HG02943 (cell line): Measurements from ENCODE around the gene ZC3HAV1.
"Not testable (repeated sequence)": the region's sequence is repeated elsewhere in the genome, so short reads cannot be mapped to it uniquely, and the experiment has no call there.

Experiments
- ATAC-seq: cut with Tn5 transposase; IDR thresholded peaks from one replicate; pipeline ENCODE4 v1.9.1; 2021; ENCODE audit warnings: mild to moderate bottlenecking, low read depth, moderate library complexity; ENCODE audit not compliant: unreplicated experiment

Gene ZC3HAV1

GRCh38 chr7:139109188-139109982, at the start of gene ZC3HAV1:
TSS of gene ZC3HAV1 (minus strand) at chr7:139109720. CDS start at chr7:139109331, 389 bp downstream.
- ATAC-seq: peak; percentile 66

DNA sequence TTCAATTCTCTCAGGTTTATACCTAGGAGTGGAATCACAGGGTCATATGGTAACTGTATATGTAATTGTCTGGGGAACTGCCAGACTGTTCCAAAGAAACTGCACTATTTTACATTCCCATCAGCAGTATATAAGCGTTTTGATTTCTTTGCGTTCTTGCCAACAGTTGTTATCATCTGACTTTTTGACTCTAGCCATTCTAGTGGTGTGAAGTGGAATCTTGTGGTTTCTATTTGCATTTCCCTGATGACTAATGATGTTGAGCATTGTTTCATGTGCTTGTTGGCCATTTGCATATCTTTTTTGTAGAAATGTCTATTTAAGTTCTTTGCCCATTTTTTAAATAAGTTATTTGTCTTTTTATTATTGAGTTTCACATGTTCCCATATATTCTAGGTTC, 44.3 kb upstream of the ZC3HAV1 start:
- ATAC-seq: no peak

GRCh38 chr7:139152149-139152548, 42.6 kb upstream of the ZC3HAV1 start:
- no peak for ATAC-seq

DNA sequence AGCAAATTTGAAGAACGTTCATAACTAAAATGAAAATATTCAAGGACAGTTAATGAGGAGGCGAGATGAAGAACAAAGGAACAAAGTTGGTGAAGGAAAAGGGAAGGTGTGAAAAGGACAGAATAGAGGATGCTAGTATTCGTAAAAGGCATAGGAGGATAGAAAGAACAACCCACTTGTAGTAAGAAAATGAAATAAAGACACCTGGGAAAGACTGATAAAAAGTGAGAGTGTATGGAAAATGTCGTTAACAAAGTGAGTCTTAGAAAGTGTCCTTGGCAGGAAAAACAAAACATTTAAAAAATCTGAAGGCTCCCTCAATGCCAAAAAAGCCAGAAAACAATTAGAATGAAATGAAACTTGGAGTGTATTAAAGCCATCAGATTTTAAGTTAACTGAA, 29.6 kb upstream of the ZC3HAV1 start:
- no peak for ATAC-seq

DNA sequence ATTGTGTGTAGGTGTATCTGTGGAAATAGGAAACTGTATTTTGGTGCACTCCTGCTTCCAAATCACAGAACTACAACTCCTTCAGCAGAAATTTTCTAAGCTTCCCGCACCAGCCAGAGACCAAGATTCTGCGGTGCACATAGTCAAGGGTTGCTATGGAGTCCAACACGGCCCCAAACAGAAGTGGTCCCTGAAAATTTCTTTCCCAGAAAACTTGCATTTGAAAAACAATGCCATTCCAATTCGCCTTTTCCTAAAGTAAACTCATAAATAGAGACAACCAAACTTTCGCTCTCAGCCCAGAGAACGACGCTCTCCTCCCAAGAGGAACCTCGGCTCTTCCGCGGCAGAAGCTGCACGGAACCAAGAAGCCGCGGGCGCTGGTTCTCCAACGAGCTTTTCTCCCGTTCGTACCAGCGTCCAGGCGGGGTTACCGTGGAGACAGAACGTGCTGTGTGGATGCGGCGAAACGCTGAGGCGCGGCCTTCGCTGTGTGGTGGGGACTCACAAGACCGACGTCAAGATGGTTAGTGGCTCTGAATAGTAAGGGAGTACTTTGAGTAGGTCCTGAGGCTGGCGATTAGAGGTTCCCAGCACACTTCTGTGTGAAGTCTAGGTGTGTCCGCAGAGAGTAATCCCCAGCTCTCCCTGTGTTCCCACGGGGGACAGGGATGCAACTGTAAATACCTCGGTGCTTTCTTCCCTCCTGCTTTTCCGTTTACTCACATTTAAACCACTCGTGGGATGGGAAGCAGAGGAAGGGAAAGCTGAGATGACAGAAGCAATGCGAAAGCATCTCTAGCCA, 24.0 kb upstream of the ZC3HAV1 start:
- ATAC-seq: peak; percentile 94

GRCh38 chr7:139132887-139133286, 23.4 kb upstream of the ZC3HAV1 start:
- no peak for ATAC-seq

GRCh38 chr7:139131601-139132041, 22.1 kb upstream of the ZC3HAV1 start:
- ATAC-seq: no peak

DNA sequence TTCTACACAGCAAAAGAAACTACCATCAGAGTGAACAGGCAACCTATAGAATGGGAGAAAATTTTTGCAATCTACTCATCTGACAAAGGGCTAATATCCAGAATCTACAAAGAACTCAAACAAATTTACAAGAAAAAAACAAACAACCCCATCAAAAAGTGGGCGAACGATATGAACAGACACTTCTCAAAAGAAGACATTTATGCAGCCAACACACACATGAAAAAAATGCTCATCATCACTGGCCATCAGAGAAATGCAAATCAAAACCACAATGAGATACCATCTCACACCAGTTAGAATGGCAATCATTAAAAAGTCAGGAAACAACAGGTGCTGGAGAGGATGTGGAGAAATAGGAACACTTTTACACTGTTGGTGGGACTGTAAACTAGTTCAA, 20.3 kb upstream of the ZC3HAV1 start:
- not testable (repeated sequence) for ATAC-seq

GRCh38 chr7:139127648-139128047, 18.1 kb upstream of the ZC3HAV1 start:
- ATAC-seq: no peak

DNA sequence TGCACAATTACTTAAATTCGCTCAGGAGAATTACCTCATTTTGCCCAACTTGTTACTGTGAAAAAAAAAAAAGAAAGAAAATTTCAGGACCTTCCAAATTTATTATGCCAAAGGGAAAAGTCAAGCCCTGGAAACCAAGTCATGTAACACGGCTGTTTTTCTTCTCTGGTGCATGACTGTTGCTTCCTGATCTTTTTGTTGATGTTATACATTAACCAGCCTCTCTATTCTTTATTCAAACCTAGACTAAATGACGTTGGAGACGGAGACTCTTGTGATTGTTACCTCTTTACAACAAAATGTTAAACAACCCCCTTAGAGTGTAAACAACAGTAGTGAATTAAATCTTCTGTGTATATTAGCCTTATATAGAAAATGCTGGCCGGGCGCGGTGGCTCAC, 16.1 kb upstream of the ZC3HAV1 start:
- ATAC-seq: no peak

DNA sequence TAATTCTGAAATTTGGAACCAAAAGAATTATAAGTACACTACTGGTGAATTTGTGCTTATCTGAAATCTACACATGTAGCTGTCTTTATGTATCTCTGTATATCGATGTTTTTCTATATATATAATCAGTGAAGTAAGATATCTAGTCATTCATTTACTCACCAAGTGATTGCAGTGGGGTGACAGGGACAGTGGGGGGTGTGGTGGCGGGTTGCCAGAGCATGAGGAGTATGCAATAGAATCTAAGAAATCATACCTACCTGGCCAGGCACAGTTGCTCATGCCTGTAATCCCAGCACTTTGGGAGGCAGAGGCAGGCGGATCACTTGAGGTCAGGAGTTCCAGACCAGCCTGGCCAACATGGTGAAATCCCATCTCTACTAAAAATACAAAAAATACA, 15.5 kb upstream of the ZC3HAV1 start:
- not testable (repeated sequence) for ATAC-seq

- no peak for ATAC-seq
These were observed 14.8 kb upstream of the ZC3HAV1 start for GRCh38 chr7:139124084-139124914.

- ATAC-seq: no peak
These were observed 9.9 kb upstream of the ZC3HAV1 start for GRCh38 chr7:139119486-139119849.

DNA sequence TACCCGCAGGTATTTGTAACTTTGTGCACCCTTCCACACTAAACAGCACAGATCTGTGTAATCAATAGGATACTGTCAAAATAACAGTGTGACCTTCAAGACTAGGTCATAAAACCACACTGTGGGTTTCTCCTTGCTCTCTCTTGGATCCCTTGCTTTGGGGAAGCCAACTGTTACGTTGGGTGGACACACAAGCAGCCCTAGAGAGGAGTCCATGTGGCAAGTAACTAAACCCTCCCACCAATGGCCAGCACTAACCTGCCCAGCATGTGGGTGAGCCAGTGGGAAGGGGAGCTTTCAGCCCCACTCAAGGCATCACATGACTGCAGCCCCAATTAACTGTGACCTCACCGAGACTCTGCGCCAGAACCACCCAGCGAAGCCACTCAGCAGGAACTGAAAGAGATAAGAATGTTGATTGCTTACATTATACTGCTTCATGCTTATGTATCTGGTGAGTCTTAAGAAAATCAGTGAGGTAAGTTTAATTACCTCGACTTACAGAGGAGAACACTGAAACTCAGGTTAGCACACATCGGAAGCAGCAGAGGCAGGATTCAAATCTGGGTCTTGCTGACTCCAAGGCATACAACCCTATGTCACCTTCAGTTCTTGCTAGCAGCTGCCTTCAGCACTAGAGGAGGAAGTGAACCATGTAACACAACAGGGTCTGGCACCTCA, 9.4 kb upstream of the ZC3HAV1 start:
- ATAC-seq: peak; percentile 68

GRCh38 chr7:139118234-139118804, 8.8 kb upstream of the ZC3HAV1 start:
- peak; percentile 59 for ATAC-seq

- no peak for ATAC-seq
These were observed 8.2 kb upstream of the ZC3HAV1 start for GRCh38 chr7:139117599-139118233.

DNA sequence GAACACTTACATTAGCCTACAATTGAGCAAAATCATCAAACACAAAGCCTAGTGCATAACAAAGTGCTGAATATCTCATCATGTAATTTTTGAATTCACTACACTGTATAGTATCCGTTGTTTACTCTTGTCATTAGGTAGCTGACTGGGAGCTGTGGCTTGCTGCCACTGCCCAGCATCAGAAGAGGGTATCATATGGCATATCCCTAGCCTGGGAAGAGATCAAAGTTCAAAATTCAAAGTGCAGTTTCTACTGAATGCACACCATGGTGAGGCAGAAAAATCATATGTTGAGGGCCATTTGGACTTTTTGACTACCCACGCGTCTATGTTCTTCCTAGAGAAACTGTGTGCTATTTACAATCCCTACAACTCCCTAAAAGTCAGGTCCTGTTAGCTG, 7.5 kb upstream of the ZC3HAV1 start:
- no peak for ATAC-seq

DNA sequence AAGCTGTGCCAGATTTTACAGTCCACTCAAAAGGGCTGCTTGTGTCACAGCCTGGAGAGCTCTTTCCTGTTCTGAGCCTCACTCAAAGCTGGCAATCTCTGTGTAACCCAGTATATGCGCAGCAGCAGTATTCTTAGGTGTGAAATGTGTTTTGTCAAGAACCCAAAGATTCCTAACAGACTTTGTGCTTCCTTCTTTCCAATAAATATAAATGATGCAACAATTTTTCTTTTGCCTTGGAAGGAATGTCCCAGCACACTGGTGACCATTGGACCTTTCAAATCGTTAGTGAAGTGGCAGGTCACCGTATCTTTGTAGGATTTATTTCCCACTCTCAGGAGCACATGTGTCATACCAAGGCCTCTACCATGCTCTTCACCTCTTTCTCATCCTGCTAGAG, 5.6 kb upstream of the ZC3HAV1 start:
- no peak for ATAC-seq

DNA sequence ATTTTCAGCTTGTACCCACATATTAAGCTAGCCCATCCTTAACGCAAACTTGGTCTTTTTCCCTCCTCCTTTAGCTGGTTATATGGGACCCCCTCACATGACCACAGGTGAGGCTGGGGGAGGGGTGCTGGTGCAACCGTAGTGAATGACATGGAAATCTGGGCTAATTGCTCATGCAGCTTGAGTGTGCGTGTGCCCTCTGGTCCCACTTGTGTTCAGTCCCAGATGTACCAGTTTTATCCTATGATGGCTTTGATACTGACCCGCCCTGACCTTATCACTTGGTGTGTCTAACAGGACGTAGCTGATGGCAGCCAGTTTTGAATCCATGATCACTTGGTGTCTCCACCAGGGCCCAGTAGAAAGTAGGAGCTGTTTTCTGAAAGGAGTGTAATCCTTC, 5.1 kb upstream of the ZC3HAV1 start:
- no peak for ATAC-seq
